Measurements from ENCODE around the gene ERG28. TPM values are rescaled to one million over a fixed set of nuclear protein-coding genes. Genes with fewer than 3 reads are reported as not detected.
"Not testable (repeated sequence)": the region's sequence is repeated elsewhere in the genome, so short reads cannot be mapped to it uniquely, and the experiment has no call there.

The ERG28 gene, protein sequence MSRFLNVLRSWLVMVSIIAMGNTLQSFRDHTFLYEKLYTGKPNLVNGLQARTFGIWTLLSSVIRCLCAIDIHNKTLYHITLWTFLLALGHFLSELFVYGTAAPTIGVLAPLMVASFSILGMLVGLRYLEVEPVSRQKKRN
- 5.2 and 6.0 TPM in 2 replicates for total RNA-seq

DNA sequence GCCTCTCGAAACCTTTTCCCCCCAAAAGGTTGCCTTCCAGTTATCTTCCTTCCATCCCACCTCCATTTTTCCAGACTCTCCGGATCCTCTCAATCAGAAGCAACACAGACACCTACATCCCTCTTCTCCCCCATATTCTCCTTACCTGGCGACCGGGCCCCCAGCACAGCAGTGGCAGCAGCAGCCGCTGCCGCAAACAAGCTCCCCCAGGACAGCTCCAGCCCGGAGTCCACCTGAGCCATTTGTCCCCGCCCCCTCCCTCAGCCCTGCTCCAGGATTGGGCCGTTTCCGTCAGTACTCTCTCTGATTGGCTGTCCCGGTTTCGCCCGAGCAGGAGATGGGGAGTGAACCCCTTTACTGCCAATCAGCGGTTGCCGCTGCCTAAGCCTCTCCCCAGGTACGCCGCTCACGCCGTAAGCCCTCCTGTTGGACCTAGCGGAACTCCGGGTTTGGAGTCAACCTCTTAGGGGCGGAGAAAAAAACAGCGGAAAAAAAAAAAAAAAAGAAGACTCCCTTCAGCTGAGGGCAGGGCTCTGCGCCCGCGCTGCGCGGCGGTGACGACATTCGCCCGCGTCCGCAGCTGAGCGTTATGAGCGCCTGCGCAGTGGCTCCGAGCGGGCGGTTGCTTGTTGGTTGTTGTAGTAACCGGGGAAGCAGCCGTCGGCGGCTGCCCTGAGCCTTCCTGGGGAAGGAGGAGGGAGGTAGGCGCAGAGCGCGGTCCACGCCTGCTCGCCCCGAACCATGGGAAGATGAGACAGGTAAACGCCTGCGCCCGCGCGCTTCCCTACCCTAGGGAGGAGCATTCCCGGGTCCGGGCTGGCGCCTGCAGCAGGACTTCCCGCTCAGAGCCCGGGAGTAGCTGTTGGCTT, at the start of gene ERG28, which contains the start of gene TTLL5:
ERG28 (minus strand) TSS at position 247 of the 869 bp plus-strand sequence. CDS start 3,374 bp downstream, outside the sequence.
TTLL5 (plus strand) TSS at position 617 of the 869 bp plus-strand sequence. CDS start 1,904 bp downstream, outside the sequence.
- DNase-seq (ENCODE audit: low read depth in 2 of 2) = peak; percentile 99

DNA sequence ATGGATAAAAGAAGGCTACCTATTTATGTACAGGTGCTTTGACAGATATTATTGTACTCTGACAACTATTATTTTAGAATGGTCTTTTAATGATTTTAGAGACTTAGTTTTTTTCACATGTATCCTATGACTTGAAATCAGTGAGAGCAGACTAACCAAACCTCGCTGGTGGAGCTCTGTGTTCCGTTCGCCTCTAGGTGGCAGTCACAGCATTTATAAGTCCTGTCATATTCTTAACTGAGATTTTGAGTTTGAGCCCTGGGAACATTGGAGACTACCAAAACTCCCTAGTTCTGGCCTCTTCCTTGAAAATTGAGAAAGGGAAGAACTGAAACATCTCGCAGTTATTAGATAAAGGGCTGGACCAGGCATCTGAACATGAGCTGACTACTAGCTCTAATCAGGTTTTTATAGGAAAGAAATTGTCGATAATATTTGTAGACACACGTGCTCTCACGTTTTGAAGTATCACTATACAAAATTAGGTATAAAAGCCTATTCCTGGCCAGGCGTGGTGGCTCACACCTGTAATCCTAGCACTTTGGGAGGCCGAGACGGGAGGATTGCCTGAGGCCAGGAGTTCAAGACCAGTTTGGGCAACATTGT, 48.6 kb upstream of the ERG28 start:
- peak; percentile 78 to 85 for DNase-seq (ENCODE audit: low read depth in 2 of 2)

DNA sequence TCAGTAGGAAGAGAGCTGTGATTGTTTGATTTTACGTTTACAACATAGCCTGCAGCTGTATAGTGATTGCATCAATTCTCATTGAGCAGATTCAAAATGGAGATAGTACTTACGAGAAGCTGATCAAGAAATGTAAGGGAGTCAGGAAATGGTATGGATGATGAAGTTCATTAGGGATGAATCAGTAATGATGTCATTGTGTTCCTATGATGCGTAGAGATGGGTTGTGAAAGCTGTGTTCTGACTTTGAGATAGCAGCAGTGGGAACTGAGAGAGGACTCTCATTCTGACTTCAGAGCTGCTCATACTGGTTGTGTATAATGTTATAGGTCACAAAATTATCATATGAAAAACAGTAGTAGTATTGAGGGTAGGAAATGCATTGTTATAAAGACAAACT, 44.3 kb upstream of the ERG28 start:
- no peak for DNase-seq (ENCODE audit: low read depth in 2 of 2)

DNA sequence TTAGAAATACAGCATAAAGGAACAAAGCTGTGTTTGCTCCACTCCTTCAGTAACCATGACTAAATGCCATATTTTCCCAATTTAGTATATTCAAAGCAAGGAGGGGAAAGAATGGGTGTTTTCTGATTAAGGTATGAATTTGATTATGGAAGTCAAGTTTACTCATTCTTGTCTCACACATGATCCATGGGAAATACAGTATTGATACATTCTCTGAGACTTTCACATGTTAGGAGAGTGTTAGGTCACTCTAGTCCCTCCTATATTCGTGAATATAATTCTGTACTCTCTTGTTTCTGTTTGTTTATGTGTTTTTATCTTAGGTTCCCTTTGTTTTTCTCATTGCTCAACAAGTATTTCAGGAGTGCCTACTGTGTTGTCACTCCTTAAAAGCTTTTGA, 42.8 kb upstream of the ERG28 start:
- DNase-seq (ENCODE audit: low read depth in 2 of 2) = no peak

DNA sequence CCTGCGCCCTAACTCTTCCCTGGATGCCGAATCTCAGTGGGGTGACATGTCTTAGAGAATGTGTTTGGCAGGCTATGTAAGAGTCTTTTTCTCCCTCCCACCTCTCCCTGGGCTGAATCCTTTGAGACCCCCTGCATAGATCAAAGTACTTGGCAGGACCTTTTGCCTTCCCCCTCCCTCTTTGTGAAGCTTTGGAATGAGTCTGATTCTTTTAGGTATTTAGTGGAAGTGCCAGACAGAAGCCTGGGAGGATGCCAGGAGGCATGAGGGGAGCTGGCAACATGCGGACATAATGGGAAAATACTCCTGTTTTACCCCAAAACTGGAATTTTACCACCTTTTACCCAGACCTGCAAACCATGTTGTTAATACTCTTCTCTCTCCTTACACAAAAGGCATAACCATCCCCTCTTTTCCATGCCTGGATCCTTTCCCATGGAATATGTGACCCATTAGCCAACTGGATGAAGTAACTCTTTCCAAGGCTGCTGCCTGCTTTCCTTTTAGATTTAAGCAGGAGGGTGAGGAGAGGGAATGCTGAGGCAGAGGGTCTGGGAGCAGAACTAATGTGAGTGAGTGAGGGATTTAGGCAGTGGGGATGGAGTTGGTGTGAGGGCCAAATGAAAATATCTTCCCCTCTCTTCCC, 42.1 kb upstream of the ERG28 start:
- DNase-seq (ENCODE audit: low read depth in 2 of 2) = no peak

DNA sequence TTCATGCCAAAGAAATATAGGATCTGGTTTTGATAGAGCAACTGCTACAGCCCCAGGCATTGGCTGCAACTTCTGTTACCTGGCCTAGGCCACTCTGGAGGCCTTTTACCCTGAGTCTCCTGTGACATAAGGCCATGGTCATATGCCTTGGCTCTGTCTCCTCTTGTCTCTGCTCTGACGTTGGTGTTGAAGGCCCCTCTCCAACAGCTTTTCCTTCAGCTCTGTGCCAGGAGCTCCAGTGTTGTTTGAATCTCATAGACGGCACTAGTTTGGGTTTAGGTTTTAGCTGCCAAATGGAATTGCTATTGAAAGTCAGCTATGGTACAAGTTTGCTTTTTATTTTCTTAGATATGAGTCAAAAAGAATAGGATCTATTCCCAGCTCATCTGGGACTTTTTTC, 41.4 kb upstream of the ERG28 start:
- DNase-seq (ENCODE audit: low read depth in 2 of 2) = no peak

DNA sequence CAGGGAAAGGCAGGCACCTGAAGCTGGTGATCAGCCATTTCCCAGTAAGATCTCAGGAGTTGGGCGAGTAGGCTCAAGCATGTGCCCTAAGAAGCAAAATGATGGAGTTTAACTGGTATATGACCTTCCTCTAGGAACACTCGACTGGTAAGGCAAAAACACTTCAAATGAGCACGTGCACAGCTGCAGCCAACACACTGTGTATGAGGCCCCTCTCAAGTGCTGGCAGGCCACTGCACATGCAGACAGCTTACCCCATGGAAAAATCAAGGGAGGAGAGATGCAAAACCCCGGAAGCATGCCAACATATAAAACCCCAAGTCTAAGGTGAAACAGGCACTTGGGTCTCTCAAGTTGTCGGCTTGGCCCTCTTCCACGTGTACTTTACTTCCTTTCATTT, 39.6 kb upstream of the ERG28 start:
- DNase-seq (ENCODE audit: low read depth in 2 of 2) = no peak

DNA sequence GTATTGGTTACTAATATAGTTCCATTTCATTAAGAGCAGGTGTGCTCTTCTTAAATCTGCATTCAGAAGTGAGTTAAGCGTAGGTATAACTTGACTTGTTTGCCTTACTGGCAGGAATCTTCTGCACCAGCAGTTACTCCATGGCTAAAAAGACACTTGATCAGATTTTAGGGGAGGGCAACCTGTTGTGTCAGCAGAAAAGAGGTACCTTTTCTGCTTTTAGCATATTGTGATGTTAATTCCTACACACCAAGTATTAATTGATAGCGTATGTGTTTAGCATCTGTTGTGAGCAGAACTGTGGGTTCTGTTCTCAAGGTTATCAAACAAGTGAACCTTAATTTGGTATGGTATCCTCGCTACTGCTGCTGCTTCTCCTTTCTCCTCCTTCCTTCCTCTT, 38.7 kb upstream of the ERG28 start:
- no peak for DNase-seq (ENCODE audit: low read depth in 2 of 2)

DNA sequence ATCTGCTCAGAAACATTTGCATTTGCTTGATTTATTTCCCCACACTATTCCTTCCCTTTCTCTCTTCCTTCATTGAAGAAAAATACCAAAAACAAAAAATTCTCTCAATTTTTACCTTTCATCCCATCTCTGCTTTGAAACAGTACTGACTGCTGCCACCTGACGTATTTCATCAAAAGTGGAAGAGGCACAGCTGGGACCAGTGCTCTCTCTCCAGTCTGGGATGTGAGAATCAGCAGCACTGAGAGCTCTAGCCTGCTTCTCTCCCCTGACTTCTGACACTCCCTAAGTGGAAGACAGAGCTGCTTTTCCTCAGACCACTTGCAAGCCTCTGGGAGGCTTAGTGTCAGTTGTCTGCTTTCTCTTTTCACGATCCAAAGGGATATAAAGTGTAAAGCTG, 37.2 kb upstream of the ERG28 start:
- no peak for DNase-seq (ENCODE audit: low read depth in 2 of 2)

DNA sequence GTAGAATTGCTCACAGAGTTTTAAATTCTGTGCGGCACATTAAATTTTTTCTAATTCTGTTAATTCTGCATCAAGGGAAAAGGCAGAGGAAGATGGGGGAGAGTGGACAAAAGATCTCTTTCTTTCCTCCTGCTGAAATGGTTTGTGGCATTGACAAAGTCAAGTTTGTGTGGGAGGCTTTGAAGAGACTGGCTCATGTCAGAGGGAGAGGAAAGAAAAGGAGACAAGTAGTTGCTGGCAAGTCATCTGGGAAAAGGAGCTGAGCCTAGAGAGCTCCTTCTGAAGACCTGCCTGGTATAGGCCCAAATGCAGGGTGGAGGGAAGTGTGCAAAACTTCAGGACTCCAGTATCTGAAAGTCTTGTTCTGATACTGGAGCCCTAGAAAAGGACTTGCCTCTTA, 36.7 kb upstream of the ERG28 start:
- DNase-seq (ENCODE audit: low read depth in 2 of 2) = no peak

DNA sequence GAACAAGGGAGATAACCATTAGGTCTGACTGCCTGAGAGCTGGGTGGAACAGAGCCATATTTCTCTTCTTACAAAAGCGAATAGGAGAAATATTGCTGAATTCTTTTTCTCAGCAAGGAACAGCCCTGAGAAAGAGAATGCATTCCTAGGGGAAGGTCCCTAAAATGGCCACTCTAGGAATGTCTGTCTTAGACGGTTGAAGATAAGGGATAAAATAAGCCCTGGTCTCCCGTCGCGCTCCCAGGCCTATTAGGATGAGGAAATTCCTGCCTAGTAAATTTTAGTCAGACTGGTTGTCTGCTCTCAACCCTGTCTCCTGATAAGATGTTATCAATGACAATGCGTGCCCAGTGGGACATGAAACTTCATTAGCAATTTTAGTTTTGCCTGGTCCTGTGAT, 34.3 kb upstream of the ERG28 start:
- not testable (repeated sequence) for DNase-seq (ENCODE audit: low read depth in 2 of 2)

DNA sequence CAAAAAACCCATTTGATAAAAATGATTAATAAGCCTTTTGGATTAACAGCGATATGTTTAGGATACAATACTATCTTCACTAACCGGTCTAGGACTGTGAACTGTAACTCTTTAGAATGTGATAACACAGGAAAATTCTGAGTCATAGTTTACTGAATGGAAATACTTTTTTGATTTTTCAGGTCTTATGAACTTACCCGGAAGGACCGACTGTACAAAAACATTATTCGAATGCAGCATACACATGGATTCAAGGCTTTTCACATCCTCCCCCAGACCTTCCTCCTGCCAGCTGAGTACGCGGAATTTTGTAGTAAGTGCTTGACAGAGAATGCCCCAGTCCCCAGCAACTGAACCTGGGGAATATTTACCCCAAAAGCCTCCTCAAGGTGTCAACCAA, 29.3 kb upstream of the ERG28 start:
- DNase-seq (ENCODE audit: low read depth in 2 of 2) = peak in 1 of 2 donors; percentile 68

DNA sequence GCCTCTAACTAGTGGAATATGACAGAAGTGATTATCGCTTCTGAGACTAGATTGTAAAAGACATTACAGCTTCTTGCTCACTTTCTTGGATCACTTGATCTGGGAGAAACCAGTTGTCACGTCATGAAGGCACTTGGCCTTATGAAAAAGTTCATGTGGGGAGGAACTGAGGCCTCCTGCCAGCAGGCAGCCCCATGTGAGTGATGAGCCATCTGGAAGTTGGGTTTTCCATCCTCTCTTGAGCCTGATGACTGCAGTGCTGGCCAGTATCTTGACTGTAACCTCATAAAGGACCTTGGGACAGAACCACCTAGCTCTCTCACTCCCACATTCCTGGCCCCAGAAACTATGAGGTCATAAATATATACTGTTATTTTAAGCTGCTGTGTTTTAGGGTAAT, 28.3 kb upstream of the ERG28 start:
- DNase-seq (ENCODE audit: low read depth in 2 of 2) = no peak

DNA sequence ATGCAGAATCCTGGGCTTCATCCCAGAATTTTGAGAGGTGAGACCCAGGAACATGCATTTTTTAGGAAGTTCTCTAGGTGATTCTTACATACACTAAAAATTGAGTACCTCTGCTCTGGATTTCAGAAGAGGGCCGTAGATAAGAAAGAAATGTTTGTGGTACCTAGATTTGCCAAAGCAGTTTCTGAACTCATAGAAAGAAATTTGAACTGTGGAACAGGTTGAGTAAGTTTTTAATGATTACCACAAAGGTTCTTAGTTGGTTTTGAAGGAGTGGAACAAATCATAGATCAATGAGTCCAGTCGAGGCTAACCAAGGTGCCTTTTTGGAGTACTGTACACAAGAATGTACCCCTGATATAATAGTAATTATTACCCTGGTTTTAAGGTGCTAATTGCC, 25.2 kb upstream of the ERG28 start:
- DNase-seq (ENCODE audit: low read depth in 2 of 2) = no peak

DNA sequence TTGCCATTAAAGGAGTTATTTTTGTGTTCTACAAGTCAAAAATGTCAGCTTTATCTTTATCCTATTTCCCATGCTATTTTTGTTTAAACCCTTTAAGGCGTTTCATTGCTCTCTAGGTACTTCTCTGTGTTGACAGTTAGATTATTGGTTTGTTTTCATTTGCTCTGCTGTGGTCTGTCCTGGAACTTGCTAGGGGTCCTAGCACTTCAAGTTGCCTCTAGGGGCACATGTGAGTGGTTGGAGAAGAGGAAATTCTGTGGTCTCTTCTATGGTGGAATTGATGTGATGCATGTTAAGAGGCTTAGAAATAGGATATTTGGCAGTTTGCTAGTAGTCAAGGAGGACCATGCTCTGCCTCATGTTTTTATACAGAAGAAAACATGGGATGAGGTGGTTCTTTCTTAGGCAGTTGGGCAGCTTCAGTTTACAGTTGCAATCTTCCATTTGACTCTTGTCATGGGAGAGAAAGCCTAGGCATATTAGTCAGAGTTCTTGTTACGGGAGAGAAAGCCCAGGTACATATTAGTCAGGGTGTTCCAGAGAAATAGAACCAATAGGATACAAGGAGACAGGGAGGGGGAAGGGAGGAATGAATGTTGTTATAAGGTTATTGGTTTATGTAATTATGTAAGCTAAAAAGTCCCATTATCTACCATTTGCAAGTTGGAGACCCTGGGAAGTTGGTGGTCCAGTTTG, 14.7 kb upstream of the ERG28 start:
- DNase-seq (ENCODE audit: low read depth in 2 of 2) = no peak

DNA sequence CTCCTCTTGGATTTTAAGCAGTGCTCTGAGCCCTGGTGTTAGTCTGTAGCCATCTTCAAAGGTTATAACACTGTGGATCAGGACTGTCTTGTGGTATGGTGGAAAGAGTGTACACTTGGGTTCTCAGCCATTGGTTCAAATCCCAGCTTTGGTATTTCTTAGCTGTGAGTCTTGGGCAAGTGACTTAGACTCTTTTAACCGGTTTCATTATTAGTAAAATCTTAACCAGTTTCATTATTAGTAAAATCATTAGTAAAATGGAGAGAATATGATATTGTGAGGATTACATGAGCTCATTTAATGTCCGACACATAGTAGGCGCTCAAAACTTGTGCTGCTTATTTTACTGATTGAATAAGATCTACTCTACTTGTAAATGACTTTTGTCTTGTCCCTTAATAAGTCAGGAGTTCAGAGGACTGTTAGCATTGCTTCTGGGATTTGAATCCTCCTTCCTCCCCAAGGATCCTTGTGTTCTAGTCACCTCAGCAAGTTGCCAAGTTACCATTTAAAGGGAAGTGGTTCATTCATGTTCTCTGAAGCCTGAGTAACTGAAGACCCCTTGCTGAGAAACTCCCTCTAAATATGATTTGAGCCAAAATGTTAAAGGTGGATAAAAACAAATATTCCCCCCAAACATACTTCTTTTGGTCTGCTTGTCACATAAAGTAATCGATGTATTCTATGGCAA, 12.8 kb upstream of the ERG28 start:
- DNase-seq (ENCODE audit: low read depth in 2 of 2) = no peak

DNA sequence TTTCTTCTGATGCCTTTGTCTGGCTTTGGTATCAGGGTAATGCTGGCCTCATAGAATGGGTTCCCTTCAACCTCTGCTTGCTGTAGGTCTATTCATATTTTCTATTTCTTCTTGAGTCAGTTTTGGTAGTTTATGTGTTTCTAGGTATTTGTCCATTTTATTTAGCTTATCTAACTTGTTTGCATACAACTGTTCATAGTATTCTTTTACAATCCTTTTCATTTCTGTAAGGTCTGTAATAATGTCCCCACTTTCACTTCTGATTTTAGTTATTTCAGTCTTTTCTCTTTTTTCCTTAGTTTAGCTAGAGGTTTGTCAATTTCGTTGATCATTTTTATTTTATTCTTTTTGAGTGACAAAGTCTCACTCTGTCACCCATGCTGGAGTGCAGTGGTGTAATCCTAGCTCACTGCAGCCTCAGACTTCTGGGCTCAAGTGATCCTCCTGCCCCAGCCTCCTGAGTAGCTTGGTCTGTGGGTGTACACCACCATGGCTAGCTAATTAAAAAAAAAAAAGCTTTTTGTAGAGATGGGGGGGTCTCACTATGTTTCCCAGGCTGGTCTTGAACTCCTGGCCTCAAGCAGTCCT, 12.0 kb upstream of the ERG28 start:
- no peak for DNase-seq (ENCODE audit: low read depth in 2 of 2)

DNA sequence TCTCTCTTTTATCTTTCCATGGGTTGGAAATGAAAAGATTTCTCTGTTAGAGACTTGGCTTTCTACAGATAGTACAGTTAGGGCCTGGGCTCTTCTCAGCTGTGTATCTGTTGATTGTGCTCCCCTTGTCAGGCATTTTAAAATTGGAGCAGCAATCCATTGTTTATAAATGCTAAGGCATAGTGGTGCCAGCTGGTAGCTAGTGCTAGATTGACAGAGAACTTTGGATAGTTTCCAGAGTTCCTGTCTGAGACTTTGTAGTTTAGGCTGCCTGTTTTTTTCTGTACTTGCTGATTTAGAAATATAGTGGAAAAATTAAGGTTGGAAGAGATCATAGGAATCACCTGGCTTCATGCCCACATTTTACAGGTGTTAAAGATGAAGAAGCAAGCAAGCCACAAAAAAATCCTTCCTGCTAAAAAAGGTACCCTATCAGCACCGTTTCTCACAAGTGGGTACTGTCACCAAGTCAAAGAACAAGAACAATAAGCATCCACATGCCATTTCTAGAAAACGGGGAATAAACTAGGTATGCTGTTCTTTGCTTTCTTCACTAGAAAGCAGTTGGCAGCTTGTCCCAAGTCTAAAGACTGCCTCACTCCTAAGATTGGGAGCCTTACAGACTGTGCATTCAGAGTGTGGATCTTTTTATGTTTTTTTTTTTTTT, 6.6 kb upstream of the ERG28 start:
- peak in 1 of 2 donors; percentile 65 for DNase-seq (ENCODE audit: low read depth in 2 of 2)

DNA sequence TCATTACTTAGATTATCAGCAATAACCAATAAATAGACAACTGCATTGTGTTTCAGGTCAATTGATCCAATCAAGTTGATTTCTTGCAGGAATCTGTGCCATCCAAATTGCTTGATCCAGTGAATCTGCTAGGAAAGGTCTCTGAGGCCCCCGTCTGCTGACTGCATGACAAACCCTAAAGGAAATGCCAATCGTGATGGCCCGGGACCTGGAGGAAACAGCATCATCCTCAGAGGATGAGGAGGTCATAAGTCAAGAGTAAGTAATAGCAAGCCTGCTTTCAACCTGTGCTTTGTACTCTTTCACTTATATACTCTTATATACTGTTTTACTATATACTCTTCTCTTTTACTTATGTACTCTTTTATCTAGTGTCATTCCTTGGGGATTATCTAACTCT, 2.3 kb upstream of the ERG28 start:
- DNase-seq (ENCODE audit: low read depth in 2 of 2) = peak in 1 of 2 donors; percentile 79

DNA sequence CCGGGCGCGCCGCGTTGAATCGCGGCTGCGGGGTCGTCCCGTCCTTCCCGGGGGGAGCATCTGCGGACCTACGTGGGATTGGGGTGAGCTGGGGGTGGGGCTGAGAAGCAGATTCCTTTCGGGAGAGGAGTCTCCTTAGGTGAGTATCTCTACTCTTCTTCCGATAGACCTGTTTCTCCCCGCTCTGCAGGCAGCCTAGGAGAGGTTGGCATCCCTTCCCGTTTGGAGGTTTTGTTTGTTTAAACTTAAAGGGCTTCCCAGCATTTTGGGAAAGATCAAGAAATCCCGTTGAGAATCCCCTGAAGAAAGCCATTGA, 781 bp upstream of the ERG28 start:
- no peak for DNase-seq (ENCODE audit: low read depth in 2 of 2)
